ENCODE measurements around the gene KASH5.

The KASH5 gene

DNA sequence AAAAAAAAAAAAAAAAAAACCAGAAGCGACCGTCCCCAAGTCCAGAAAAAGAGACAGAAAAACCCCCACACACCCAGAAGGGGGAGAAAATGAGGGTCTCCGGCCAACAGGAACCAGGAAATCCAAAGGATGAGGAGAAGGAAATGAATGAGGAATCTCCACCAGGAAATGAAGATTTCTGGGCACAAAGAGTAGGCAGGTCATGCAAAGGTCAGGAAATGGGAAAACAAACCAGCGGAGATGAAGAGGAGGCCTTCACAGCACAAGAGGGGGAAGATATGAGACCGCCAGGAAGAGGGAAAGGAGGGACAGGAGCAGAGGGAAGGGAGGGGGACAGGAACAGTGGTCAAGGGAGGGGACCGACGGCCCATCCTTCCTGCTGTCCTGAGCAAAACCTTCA, 31.7 kb upstream of the KASH5 start:
- H3K27ac ChIP-seq, result no peak overlapping the region
- TF ChIP-seq, protein P1, sequence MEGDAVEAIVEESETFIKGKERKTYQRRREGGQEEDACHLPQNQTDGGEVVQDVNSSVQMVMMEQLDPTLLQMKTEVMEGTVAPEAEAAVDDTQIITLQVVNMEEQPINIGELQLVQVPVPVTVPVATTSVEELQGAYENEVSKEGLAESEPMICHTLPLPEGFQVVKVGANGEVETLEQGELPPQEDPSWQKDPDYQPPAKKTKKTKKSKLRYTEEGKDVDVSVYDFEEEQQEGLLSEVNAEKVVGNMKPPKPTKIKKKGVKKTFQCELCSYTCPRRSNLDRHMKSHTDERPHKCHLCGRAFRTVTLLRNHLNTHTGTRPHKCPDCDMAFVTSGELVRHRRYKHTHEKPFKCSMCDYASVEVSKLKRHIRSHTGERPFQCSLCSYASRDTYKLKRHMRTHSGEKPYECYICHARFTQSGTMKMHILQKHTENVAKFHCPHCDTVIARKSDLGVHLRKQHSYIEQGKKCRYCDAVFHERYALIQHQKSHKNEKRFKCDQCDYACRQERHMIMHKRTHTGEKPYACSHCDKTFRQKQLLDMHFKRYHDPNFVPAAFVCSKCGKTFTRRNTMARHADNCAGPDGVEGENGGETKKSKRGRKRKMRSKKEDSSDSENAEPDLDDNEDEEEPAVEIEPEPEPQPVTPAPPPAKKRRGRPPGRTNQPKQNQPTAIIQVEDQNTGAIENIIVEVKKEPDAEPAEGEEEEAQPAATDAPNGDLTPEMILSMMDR (conservative IDR thresholded peaks at IDR 0.05), result no peak

DNA sequence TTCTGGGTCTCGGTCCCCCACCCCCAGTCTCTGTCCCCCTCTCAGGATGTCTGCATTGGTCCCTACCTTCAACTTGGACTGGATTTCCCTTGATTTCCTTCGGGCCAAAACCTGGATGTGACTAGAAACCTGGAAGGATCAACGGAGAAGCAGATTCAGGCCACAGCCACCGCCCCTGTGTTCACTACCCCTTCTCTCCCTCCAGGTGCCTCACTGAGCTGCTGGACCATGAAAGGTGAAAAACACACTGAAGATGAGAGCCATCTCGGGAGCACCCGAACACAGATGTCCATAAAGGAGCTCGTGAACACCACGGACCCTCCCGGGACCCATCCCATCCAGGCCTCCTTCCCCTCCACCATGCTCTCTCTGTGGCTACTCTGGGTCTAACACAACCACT, 30.9 kb upstream of the KASH5 start:
- TF ChIP-seq, protein P1 (conservative IDR thresholded peaks at IDR 0.05), result no peak
- no peak overlapping the region for H3K27ac ChIP-seq

DNA sequence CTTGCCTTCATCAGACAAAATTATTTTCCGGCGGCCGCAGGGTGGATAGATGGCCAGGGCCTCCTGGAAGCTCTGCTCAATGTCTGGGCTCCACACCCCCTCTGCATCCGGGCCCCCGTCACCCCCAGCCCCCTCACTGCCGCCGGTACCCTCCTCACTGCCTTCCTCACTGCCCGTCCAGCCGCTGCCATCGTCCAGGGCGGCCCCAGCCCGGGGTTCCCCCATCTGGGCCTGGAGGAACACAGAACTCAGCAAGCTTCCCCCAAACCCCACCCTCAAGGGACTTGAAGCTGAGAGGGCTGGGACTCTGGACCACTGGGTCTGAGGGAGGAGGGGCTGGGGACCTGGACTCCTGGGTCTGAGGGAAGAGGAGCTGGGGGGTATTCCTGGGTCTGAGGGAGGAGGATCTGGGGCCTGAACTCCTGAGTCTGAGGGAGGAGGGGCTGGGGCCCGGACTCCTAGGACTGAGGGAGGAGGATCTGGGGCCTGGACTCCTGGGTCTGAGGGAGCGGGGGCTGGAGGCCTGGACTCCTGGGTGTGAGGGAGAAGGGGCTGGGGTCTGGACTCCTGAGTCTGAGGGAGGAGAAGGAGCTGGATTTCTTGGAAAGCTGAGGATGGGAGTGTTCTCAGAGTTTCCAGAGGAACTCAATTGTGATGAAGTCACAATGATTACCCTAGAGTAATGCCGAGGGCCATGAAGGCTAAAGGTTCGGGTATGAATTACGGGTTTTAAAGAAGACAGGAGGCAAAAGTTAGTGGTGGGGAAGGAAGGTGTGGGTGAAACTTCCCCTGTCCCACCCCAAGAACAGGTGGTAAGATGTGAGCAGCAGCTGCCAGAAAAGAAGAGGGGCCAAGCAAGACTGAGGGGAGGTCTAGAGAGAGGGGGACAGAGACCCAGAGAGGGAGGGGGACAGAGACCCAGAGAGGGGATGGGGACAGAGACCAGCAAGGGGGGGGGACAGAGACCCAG, 27.9 kb upstream of the KASH5 start:
- TF ChIP-seq, protein P1 (conservative IDR thresholded peaks at IDR 0.05), result no peak

GRCh38 chr19:49361438-49362047, 26.5 kb upstream of the KASH5 start:
- TF ChIP-seq, protein P1 (conservative IDR thresholded peaks at IDR 0.05), result no peak

More for the DNA sequence above, 27.9 kb upstream of the KASH5 start:
- no peak overlapping the region for H3K27ac ChIP-seq

GRCh38 chr19:49362048-49362928, 25.8 kb upstream of the KASH5 start, which contains the start of gene TEAD2:
Gene TEAD2 (minus strand): TSS chr19:49362416. CDS start chr19:49360075, 2,341 bp downstream.
- TF ChIP-seq, protein P1 (conservative IDR thresholded peaks at IDR 0.05), result no peak
- no peak within 1 kb of the TSS for H3K27ac ChIP-seq

More at GRCh38 chr19:49361438-49362047, 26.5 kb upstream of the KASH5 start:
- no peak overlapping the region for H3K27ac ChIP-seq

DNA sequence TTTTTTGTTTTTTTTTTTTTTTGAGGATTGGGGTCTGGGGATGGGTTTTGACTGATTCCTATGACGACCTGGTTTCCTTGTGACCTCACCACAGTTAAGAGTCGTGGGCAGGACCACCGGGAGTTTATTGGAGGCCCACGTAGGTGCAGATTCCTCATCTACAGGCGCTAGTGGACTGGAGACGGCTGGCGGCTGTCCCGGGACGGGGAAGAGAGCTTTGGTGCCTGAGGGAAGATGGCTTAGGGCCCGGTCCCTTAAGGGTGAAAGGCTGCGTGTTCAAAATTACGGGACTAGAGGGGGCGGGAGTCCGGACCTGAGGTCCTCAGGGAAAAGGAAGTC, 25.2 kb upstream of the KASH5 start:
- TF ChIP-seq, protein P1 (conservative IDR thresholded peaks at IDR 0.05), result no peak
- H3K27ac ChIP-seq, result no peak overlapping the region
